ENCODE measurements around the gene MPND. TPM values are rescaled to one million over a fixed set of nuclear protein-coding genes. Genes with fewer than 3 reads are reported as not detected.

Gene MPND
- total RNA-seq, 1 donor from 2014 or later, result 25.2 TPM

- H3K27me3 Mint-ChIP-seq, result peaks cover 9% of the 10 kb centered on the region
- ATAC-seq (ENCODE audit: low read depth), result no peak
Measured at GRCh38 chr19:4298810-4299550, 44.4 kb upstream of the MPND start.

GRCh38 chr19:4300589-4300988, 42.8 kb upstream of the MPND start:
- no peaks in the 10 kb centered on the region for H3K36me3 Mint-ChIP-seq (ENCODE audit: low read depth)
- peaks cover 7% of the 10 kb centered on the region for H3K4me1 Mint-ChIP-seq
- no peak overlapping the region for H3K27ac Mint-ChIP-seq
- no peak overlapping the region for H3K4me3 Mint-ChIP-seq
- no peaks in the 10 kb centered on the region for H3K9me3 Mint-ChIP-seq
- intact Hi-C loops (cut with micrococcal nuclease), result no loop called here
- ChIA-PET POLR2A (no interaction called here), CTCF (no interaction called here)
- ATAC-seq (ENCODE audit: low read depth) (no peak), DNase-seq (no peak)
- peaks cover 8% of the 10 kb centered on the region for H3K27me3 Mint-ChIP-seq
- no peak for TF ChIP-seq CTCF (IDR thresholded peaks at IDR 0.05)

More at GRCh38 chr19:4298810-4299550, 44.4 kb upstream of the MPND start:
- intact Hi-C loops (cut with micrococcal nuclease), result no loop called here
- Mint-ChIP-seq H3K9me3 (no peaks in the 10 kb centered on the region), H3K4me3 (no peak overlapping the region), H3K36me3 (ENCODE audit: low read depth) (no peaks in the 10 kb centered on the region), H3K27ac (no peak overlapping the region), H3K4me1 (peaks cover 4% of the 10 kb centered on the region)
- CTCF ChIA-PET, result no interaction called here
- POLR2A ChIA-PET, result no interaction called here
- DNase-seq, result no peak
- no peak for TF ChIP-seq CTCF (IDR thresholded peaks at IDR 0.05)

DNA sequence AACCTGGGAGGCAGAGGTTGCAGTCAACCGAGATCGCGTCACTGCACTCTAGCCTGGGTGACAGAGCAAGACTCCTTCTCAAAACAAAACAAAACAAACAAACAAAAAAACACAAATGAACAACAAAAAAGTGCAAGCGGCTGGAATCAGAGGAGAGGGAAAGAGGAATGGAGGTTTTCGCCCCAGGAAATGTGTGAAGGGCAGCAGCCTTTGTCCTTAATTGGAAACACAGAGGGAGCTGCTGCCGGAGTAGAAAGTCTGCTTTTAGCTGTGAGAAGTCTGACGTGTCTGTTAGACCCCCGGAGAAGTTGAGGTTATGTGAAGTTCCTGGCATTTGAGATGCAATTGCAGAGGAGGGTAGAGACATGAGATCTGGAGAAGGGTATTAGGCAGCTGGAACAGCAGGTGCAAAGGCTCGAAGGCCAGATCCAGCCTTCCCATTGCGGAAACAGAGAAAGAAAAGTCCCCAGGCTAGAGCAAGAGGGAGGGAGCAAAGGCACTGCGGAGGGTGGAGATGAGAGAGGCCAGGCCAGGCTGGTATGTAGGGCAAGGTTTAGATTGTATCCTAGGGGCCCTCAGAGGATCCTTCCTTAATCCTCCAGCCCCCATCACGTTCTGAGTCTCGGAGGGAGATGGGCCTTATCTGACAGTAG, 41.6 kb upstream of the MPND start:
- intact Hi-C loops (cut with micrococcal nuclease), result no loop called here

GRCh38 chr19:4302243-4302640, 41.1 kb upstream of the MPND start, which contains the start of gene TMIGD2:
Gene TMIGD2, minus strand, starts transcription at chr19:4302389. Its CDS starts 4 bp downstream, at chr19:4302385.
- no peak for DNase-seq
- no peaks in the 10 kb centered on the region for H3K36me3 Mint-ChIP-seq (ENCODE audit: low read depth)
- no peaks in the 10 kb centered on the region for H3K9me3 Mint-ChIP-seq
- POLR2A ChIA-PET, result no interaction called here
- CTCF ChIA-PET, result no interaction called here
- intact Hi-C loops (cut with micrococcal nuclease), result no loop called here
- TF ChIP-seq CTCF (IDR thresholded peaks at IDR 0.05), result no peak
- no peak for ATAC-seq (ENCODE audit: low read depth)
- peaks cover 10% of the 10 kb centered on the region for H3K27me3 Mint-ChIP-seq
- H3K27ac Mint-ChIP-seq, result no peak within 1 kb of the TSS
- H3K4me3 Mint-ChIP-seq, result no peak within 1 kb of the TSS
- peaks cover 7% of the 10 kb centered on the region for H3K4me1 Mint-ChIP-seq

More for the DNA sequence above, 41.6 kb upstream of the MPND start:
- peaks cover 10% of the 10 kb centered on the region for H3K27me3 Mint-ChIP-seq
- no peak for TF ChIP-seq CTCF (IDR thresholded peaks at IDR 0.05)
- no peak overlapping the region for H3K27ac Mint-ChIP-seq
- no peaks in the 10 kb centered on the region for H3K9me3 Mint-ChIP-seq
- ATAC-seq (ENCODE audit: low read depth) (no peak), DNase-seq (no peak)
- H3K4me1 Mint-ChIP-seq, result peaks cover 7% of the 10 kb centered on the region
- no peaks in the 10 kb centered on the region for H3K36me3 Mint-ChIP-seq (ENCODE audit: low read depth)
- ChIA-PET CTCF (no interaction called here), POLR2A (no interaction called here)
- H3K4me3 Mint-ChIP-seq, result no peak overlapping the region

GRCh38 chr19:4303819-4304537, 39.4 kb upstream of the MPND start:
- CTCF ChIA-PET, result no interaction called here
- no peak for ATAC-seq (ENCODE audit: low read depth)

More at GRCh38 chr19:4303819-4304537, 39.4 kb upstream of the MPND start:
- intact Hi-C loops (cut with micrococcal nuclease), result no loop called here
- TF ChIP-seq CTCF (IDR thresholded peaks at IDR 0.05), result no peak
- peaks cover 7% of the 10 kb centered on the region for H3K4me1 Mint-ChIP-seq
- H3K9me3 Mint-ChIP-seq, result no peaks in the 10 kb centered on the region
- H3K27ac Mint-ChIP-seq, result no peak overlapping the region
- DNase-seq, result no peak
- H3K36me3 Mint-ChIP-seq (ENCODE audit: low read depth), result no peaks in the 10 kb centered on the region
- H3K4me3 Mint-ChIP-seq, result peak overlapping the region; percentile 41
- POLR2A ChIA-PET, result no interaction called here
- peaks cover 10% of the 10 kb centered on the region for H3K27me3 Mint-ChIP-seq

Measured in activated B cell treated with CpG ODN at 0.5 μM for 24 hours (primary cell).